HAP-1 (cell line): ENCODE data around the gene LRP5.
"Not testable (repeated sequence)": the region's sequence is repeated elsewhere in the genome, so short reads cannot be mapped to it uniquely, and the experiment has no call there.

ENCODE experiments used
- DNase-seq, 2 experiments: peaks; one replicate each; pipeline ENCODE4 v3.0.0-alpha.2; 2016 to 2020; ENCODE audit warnings: low spot score in 2 of 2
- H3K27me3 ChIP-seq: fragments of 250-450 bp; sonication (Bioruptor Pico); 2 replicates; pipeline ENCODE4 v1.5.1; 2020; ENCODE audit warnings: low read depth, mild to moderate bottlenecking, moderate library complexity
- H3K36me3 ChIP-seq: fragments of 250-450 bp; sonication (Bioruptor Pico); replicated peaks from 2 replicates; pipeline ENCODE4 v1.5.1; 2020; ENCODE audit warnings: mild to moderate bottlenecking
- H3K4me1 ChIP-seq: fragments of 250-450 bp; sonication (Bioruptor Pico); 2 replicates; pipeline ENCODE4 v1.5.1; 2020; ENCODE audit warnings: mild to moderate bottlenecking
- H3K4me3 ChIP-seq: fragments of 250-450 bp; sonication (Bioruptor Pico); 2 replicates; pipeline ENCODE4 v1.5.1; 2020; ENCODE audit warnings: mild to moderate bottlenecking, moderate library complexity
- H3K9me3 ChIP-seq: fragments of 250-450 bp; sonication (Bioruptor Pico); 2 replicates; pipeline ENCODE4 v1.5.1; 2020; ENCODE audit warnings: mild to moderate bottlenecking, moderate library complexity
- in situ Hi-C: fragments of 300-500 bp; cut with MboI; formaldehyde crosslinking; loops from 3 replicates; pipeline ENCODE4 v1.14.3; 2020; ENCODE audit warnings: low sequenced_read_pairs, inconsistent platforms, mixed read lengths

Gene LRP5

DNA sequence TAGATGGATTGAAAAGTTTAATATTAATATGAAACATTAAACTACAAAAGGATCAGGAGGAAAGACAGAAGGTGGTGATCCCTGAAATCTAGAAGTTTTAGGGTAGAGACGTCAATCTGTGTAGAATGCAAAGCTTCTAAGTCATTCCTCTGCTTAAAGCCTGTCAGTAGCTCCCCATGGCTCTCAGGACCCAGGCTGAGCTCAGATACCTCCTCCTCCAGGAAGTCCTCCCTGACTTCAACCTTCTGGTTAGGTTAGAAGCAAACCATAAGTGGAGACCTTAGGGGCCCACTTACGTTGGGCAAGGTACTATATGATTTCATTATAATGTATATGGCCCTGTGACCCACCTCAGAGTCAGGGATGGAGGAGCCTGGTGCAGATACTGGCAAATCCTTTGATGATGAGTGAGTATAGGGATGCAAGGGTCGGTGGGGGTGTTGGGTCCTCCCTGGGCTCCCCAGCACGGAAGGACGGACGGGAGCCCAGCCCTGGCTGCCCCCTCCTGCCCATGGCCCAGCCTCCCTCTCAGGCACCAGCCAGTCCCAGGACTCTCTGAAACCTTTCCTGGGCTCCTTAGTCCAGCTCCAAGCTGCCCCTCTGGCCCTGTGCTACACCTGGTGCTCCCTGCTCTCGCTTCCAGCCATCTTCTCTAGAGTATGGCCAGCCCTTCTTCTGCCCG, 145.0 kb downstream of the LRP5 start:
- Histone ChIP-seq H3K4me1 (peaks cover 7% of the 10 kb centered on the region), H3K36me3 (peaks cover 4% of the 10 kb centered on the region; the same call in 1 of the 2 replicates), H3K27me3 (no peaks in the 10 kb centered on the region), H3K4me3 (no peak overlapping the region), H3K9me3 (no peaks in the 10 kb centered on the region)
- in situ Hi-C loops: no loop called here
- DNase-seq: no peak

DNA sequence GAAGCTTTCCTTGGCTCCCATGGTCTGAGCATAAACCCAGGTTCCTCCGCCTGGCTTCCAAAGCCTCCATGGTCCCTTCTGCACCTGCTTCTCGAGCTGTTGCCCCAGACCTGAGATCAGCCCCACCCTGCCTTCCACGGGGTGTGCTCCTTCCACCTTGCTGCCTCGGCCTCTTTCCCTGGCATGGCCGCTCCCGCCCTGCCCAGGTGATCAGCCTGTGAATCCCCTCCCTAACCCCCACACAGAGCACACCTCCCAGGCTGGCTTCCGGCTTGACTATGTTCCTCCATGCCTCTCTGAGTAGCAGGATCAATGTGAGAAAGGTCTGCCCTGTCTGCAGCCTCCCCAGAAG, 145.5 kb downstream of the LRP5 start:
- Histone ChIP-seq H3K36me3 (peaks cover 4% of the 10 kb centered on the region; the same call in 1 of the 2 replicates), H3K4me1 (peaks cover 9% of the 10 kb centered on the region), H3K27me3 (no peaks in the 10 kb centered on the region), H3K4me3 (no peak overlapping the region), H3K9me3 (no peaks in the 10 kb centered on the region)
- no peak for DNase-seq
- in situ Hi-C loops: no loop called here

DNA sequence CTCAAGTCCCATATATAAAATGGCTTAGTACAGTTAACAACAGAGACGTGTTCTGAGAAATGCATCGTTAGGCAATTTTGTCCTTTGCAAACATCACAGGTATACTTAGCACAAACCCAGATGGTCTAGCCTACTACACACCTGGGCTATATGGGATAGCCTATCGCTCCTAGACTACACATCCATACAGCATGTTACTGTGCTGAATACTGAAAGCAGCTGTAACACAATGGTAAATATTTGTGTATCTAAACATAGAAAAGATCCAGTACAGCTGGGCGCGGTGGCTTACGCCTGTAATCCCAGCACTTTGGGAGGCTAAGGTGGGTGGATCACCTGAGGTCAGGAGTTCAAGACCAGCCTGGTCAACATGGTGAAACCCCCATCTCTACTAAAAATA, 145.9 kb downstream of the LRP5 start:
- peaks cover 11% of the 10 kb centered on the region for H3K4me1 ChIP-seq
- in situ Hi-C loops, H3K9me3 ChIP-seq, DNase-seq, H3K36me3 ChIP-seq, H3K4me3 ChIP-seq, H3K27me3 ChIP-seq: not testable (repeated sequence)

DNA sequence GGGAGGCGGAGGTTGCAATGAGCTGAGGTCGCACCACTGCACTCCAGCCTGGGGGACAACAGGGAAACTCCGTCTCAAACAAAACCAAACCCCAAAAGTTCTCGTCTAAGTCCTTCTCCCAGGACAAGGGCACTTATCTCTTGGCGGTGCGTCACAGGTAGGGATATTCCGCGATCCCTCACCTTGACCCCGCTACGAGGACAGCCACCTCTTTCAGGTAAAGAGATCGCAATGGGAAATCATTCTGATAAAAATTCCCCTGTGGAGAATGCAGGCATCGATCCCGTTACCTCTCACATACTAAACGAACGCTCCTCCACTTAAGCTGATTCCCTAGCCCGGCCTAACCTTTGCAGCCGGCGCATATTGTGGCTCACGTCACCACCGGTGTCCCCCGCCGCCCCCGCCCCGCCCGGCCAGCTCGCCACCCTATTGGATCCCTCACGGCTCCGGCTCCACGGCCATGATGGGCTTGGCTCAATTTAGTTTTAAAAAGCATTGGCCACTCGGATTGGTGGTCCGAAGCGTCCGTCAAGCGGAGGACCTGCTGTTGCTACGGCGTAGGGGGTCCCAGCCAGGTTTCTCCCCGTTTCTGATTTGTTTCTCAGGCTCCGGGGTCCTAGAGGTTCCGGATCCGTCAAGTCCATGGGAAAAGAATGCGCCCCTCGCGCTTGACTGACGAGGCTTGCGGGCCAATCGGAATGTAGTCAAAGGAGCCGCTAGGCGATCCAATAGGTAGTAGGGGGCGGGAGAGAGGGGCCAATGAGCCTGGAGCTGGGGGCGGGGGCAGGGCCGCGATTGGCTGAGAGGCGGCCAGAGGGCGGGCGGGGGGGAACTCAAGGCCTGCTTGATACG, 147.7 kb downstream of the LRP5 start:
- peaks cover 4% of the 10 kb centered on the region; the same call in 1 of the 2 replicates for H3K36me3 ChIP-seq
- H3K9me3 ChIP-seq: no peaks in the 10 kb centered on the region
- H3K4me3 ChIP-seq: peak overlapping the region; percentile 87
- H3K4me1 ChIP-seq: peaks cover 13% of the 10 kb centered on the region
- peak; percentile 98 for DNase-seq
- H3K27me3 ChIP-seq: no peaks in the 10 kb centered on the region
- in situ Hi-C loops: no loop called here

DNA sequence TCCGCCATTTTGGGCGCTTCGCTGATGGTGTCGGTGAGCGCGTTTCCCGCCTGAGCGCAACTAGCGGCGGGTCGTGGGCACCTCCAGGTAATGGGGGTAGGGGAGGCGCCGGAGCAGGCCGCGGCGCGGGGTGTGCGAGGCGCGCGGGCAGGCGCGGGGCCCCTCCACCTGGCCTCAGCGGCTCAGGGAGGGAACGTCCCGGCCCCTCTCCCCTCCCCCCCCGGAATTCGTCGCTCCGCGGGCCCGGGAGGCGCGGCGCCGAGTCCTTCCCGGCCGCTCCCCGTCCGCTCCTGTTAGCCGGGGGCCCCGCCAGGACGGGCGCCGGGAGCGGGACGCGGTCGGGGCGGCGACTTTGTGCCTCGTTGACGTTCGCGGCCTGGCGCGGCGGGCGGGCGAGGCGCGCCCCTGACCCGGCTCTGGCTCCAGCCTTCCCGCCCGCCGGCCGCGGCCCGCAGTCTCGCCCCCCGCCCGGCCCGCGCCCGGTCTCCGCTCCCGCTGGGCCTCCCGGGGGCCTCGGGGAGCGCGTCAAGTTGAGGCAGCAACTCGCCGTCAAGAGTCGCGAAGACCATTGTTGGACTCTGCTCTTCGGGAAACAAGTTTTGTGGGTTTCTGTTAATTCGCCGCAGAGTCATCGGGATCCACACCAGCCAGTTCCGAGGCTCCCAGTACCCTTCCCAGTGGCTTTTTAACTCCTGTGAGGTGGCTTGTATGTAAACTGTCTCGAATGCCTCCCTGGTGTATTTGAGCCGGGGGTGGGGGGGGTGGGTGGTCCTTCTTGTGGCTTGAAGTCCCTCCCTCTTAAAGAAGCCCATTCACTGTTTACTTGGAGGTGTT, 148.6 kb downstream of the LRP5 start, which contains the start of gene PPP6R3:
TSS of gene PPP6R3 (plus strand) at position 12 of the 834 bp plus-strand sequence. CDS start 76,913 bp downstream, outside the sequence.
- in situ Hi-C loops: no loop called here
- H3K4me3 ChIP-seq: peak within 1 kb of the TSS; percentile 87
- peaks cover 4% of the 10 kb centered on the region for H3K36me3 ChIP-seq
- no peaks in the 10 kb centered on the region for H3K27me3 ChIP-seq
- H3K4me1 ChIP-seq: peaks cover 13% of the 10 kb centered on the region
- DNase-seq: peak in 1 of 2 experiments; percentile 55
- no peaks in the 10 kb centered on the region for H3K9me3 ChIP-seq

DNA sequence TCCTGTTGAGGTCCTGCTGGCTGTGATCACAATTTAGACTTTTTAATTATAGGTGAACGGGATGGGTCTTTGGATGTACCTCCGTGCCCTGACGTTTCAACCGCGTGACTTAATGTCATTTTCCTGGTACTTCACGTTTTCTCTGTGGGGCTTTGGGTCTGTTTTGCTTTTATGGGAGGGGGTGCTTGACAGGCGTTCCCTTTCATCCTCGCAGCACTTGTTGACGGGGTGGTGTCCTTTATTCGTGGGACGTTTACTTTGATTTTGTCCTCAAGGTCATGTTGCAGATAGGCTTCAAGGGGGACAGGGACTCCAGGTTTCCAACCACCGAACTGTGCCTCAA, 149.2 kb downstream of the LRP5 start:
- peaks cover 13% of the 10 kb centered on the region for H3K4me1 ChIP-seq
- in situ Hi-C loops: no loop called here
- no peaks in the 10 kb centered on the region for H3K27me3 ChIP-seq
- H3K4me3 ChIP-seq: peak overlapping the region; percentile 87
- no peaks in the 10 kb centered on the region for H3K9me3 ChIP-seq
- H3K36me3 ChIP-seq: peaks cover 4% of the 10 kb centered on the region
- DNase-seq: no peak

DNA sequence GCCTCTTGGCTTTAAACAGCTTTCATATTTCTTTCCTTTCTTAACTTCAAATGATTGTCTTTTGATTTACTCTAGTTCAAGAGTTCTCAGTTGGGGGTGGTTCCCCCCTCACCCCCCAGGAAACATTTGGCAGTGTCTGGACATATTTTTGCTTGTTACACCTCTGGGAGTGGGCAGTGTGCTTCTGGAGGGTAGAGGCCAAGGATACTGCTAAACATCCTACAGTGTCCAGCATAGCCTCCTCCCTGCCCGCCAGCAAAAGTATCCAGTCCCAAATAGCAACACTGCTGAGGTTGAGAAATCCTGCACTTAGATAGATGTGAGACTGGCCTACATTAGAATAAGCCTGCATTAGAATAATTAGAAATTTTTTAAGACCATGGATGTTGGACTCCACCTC, 151.3 kb downstream of the LRP5 start:
- Histone ChIP-seq H3K4me3 (no peak overlapping the region), H3K4me1 (peaks cover 20% of the 10 kb centered on the region), H3K36me3 (peaks cover 12% of the 10 kb centered on the region), H3K27me3 (no peaks in the 10 kb centered on the region), H3K9me3 (no peaks in the 10 kb centered on the region)
- in situ Hi-C loops: no loop called here
- no peak for DNase-seq

DNA sequence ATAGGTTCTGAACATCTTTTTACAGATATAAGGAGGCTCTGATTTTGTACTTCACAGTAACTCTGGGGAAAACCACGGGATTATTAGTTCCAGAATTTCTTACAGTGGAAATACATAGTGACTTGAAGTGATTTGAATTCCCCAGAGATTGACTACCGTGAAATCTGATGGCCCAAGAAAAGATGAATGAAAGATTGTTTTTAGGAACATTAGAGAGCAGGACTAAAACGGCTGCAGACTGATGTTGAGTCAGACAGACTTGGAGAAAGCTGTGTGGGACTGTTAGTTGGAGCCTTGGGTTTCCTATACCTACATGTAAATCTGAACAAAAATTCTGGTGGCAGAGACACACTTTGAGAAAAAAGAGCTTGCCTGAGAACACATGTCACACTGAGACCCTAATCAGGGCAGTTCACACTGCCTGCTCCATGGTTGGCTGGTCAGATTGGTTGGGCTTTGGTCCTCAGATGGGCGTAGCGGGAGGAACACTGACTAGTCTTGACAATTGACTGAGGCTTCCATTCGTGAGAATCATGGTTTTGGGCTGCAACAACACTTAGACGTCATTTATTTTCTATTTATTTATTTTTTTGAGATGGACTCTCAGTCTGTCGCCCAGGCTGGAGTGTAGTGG, 154.9 kb downstream of the LRP5 start:
- Histone ChIP-seq H3K9me3 (no peaks in the 10 kb centered on the region), H3K27me3 (no peaks in the 10 kb centered on the region), H3K4me3 (no peak overlapping the region), H3K4me1 (peaks cover 29% of the 10 kb centered on the region), H3K36me3 (peaks cover 15% of the 10 kb centered on the region)
- in situ Hi-C loops: no loop called here
- DNase-seq: no peak

DNA sequence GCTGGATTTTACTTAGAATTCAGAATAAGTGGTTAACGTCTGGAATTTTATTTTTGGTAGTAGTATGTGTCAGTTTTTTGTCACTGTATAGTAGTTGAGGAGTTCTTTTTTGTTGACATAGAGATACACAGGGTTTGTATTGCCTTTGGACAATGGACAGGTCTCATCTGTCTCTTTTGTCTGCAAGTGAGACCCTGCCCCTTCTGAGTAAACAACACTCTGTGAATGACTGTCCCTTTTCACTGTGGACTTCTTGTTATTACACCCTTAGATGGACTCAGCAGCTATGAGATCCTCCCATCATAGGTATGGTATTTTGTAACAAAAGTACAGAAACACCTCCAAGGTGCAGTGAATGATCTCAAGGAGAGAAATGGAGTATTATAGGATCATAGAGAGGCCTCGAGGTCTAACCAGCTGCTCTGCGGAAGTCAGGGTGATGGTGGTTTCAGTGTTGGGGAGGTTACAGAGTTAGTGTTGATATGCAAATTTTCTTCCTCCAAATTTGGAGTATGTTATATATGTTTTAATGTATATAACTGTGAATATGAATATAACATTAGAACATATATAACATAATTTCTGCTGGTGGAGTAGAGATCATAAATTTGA, 155.9 kb downstream of the LRP5 start:
- H3K36me3 ChIP-seq: peaks cover 15% of the 10 kb centered on the region
- DNase-seq: no peak
- H3K4me3 ChIP-seq: no peak overlapping the region
- H3K4me1 ChIP-seq: peaks cover 24% of the 10 kb centered on the region
- no peaks in the 10 kb centered on the region for H3K9me3 ChIP-seq
- in situ Hi-C loops: no loop called here
- H3K27me3 ChIP-seq: no peaks in the 10 kb centered on the region

DNA sequence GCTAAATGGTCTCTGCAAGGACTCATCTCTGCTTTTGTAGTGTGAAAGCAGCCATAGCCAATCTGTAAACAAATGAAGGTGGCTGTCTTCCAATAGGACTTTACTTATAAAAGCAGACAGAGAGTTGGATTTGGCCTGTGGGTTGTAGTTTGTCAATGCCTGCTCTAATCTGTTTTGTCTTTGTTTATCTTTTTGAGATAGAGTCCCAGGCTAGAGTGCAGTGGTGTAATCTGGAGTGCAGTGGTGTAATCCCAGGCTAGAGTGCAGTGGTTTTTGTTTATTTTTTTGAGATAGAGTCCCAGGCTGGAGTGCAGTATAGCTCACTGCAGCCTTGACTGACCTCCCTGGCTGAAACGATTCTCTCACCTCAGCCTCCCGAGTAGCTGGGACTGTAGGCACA, 156.7 kb downstream of the LRP5 start:
- no peaks in the 10 kb centered on the region for H3K27me3 ChIP-seq
- H3K9me3 ChIP-seq: no peaks in the 10 kb centered on the region
- DNase-seq: no peak
- H3K4me3 ChIP-seq: no peak overlapping the region
- peaks cover 15% of the 10 kb centered on the region for H3K36me3 ChIP-seq
- peaks cover 22% of the 10 kb centered on the region for H3K4me1 ChIP-seq
- in situ Hi-C loops: no loop called here

DNA sequence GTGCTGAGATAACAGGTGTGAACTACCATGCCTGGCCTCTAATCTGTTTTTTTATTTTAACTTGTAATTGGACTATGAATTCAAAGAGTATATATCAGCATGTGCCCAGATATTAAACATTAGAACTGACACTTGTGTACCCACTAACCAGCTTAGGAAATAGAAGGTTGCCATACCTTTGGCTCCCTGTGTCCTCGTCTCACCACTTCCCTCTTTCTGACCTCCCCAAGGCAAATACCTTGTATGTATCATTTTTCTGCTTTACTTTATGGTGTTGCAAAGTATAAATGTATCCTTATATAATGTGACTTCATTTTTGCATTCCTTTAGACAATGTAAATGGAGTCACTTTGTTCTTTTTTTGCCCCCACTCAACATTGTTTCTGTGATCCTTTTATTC, 157.3 kb downstream of the LRP5 start:
- in situ Hi-C loops: no loop called here
- no peak for DNase-seq
- no peak overlapping the region for H3K4me3 ChIP-seq
- H3K4me1 ChIP-seq: peaks cover 22% of the 10 kb centered on the region
- no peaks in the 10 kb centered on the region for H3K27me3 ChIP-seq
- peaks cover 15% of the 10 kb centered on the region for H3K36me3 ChIP-seq
- no peaks in the 10 kb centered on the region for H3K9me3 ChIP-seq

DNA sequence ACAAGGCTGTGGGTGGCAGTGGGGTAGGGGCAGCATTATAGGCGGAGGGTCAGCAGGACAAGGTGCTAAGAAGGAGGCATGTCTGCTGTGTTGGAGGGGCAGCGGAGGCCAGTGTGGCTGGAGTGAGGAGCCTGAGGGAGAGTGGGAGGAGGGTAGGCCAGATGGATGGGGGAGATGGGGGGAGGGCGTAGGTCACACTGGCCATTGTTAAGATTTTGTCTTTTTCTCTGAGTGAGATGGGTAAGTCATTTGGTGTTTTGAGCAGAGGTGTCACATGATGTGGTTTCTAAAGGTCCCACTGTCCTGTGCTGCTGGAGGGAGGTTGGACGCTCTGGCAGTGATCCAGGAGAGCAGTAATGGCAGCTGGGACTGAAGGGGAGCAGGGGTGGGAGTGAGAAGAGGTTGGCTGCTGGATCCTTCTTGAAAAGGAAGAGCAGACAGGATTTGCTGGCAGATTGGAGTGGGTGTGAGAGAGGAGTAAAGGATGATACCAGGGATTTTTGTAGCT, 158.0 kb downstream of the LRP5 start:
- in situ Hi-C loops: no loop called here

More for the DNA sequence above, 158.0 kb downstream of the LRP5 start:
- Histone ChIP-seq H3K4me1 (peaks cover 22% of the 10 kb centered on the region), H3K27me3 (no peaks in the 10 kb centered on the region), H3K36me3 (peaks cover 15% of the 10 kb centered on the region), H3K9me3 (no peaks in the 10 kb centered on the region), H3K4me3 (no peak overlapping the region)
- DNase-seq: no peak
